K562 (cell line): Measurements from ENCODE around the gene GADD45B. TPM values are rescaled to one million over a fixed set of nuclear protein-coding genes. Genes with fewer than 3 reads are reported as not detected.

Source experiments
- CEBPB ChIP-seq: fragments of 450-650 bp; IDR thresholded peaks from 2 replicates; pipeline ENCODE4 v1.6.1; 2016; ENCODE audit warnings: missing genetic modification characterization, missing compliant biosample characterization
- ETS2 ChIP-seq: IDR thresholded peaks from 2 replicates; pipeline ENCODE4 v1.6.1; 2016; ENCODE audit warnings: borderline replicate concordance, missing genetic modification characterization, mild to moderate bottlenecking, moderate library complexity, missing compliant biosample characterization; ENCODE audit not compliant: poor library complexity, severe bottlenecking
- FIP1L1 ChIP-seq: fragments of 200-400 bp; formaldehyde crosslinking; IDR thresholded peaks from 2 replicates; pipeline ENCODE4 v1.6.1; 2018; ENCODE audit warnings: mild to moderate bottlenecking, low read depth, low read length; ENCODE audit not compliant: poor library complexity, severe bottlenecking
- HNRNPK ChIP-seq: fragments of 200-400 bp; formaldehyde crosslinking; IDR thresholded peaks from one replicate; pipeline ENCODE4 v1.6.1; 2018; ENCODE audit warnings: mild to moderate bottlenecking, low read depth, low read length; ENCODE audit not compliant: poor library complexity, severe bottlenecking
- HNRNPLL ChIP-seq: fragments of 200-400 bp; formaldehyde crosslinking; IDR thresholded peaks from 2 replicates; pipeline ENCODE4 v1.6.1; 2017; ENCODE audit warnings: low read length, low read depth, mild to moderate bottlenecking; ENCODE audit not compliant: poor library complexity, severe bottlenecking
- HOXB6 ChIP-seq: fragments of 250-450 bp; sonication (Bioruptor Pico); IDR thresholded peaks from 2 replicates; pipeline ENCODE4 v1.5.1; 2022; ENCODE audit warnings: mild to moderate bottlenecking, borderline replicate concordance
- KLF13 ChIP-seq: fragments of 450-650 bp; IDR thresholded peaks from 2 replicates; pipeline ENCODE4 v1.6.1; 2016; ENCODE audit warnings: missing genetic modification characterization, low read depth, mild to moderate bottlenecking, missing compliant biosample characterization, moderate library complexity, borderline replicate concordance
- POU5F1 ChIP-seq: fragments of 150-350 bp; IDR thresholded peaks from 2 replicates; pipeline ENCODE4 v1.6.1; 2014; ENCODE audit warnings: borderline replicate concordance, low read length, low read depth, mild to moderate bottlenecking; ENCODE audit not compliant: partially characterized antibody
- ZC3H4 ChIP-seq: sonication (generic); formaldehyde crosslinking; IDR thresholded peaks from 2 replicates; pipeline ENCODE4 v1.9.0; 2021; ENCODE audit warnings: missing genetic modification reagents, borderline replicate concordance
- ZNF239 ChIP-seq: fragments of 250-450 bp; sonication (Bioruptor Pico); IDR thresholded peaks from 2 replicates; pipeline ENCODE4 v1.4.0; 2020; ENCODE audit warnings: mild to moderate bottlenecking
- ZNF449 ChIP-seq: fragments of 250-450 bp; sonication (Bioruptor Pico); IDR thresholded peaks from 2 replicates; pipeline ENCODE4 v1.8.0; 2022; ENCODE audit warnings: moderate library complexity, mild to moderate bottlenecking, inconsistent platforms
- ZNF707 ChIP-seq: fragments of 250-450 bp; sonication (Bioruptor Pico); conservative IDR thresholded peaks from 2 replicates; pipeline ENCODE4 v1.8.0; 2022; ENCODE audit warnings: inconsistent platforms, mild to moderate bottlenecking, moderate library complexity
- polyA plus RNA-seq, 8 experiments: library from polyadenylated mRNA; depleted of rRNA in 4 of 8; stranded (reverse) in 5 of 8; unstranded in 3 of 8; fragments of >200 nt; fragmentation: Nextera tagmentation in 2 of 8; fragmentation: Illumina TruSeq in 1 of 8; extraction: Ambion mirVana in 2 of 8; extraction: Trizol in 1 of 8; gene quantifications; 2 replicates each; pipeline versions ENCODE4 v1.2.1 to v1.2.3, GENCODE V29; 2011 to 2014; ENCODE audit warnings: inconsistent platforms in 1 of 8, missing spikeins in 1 of 8
- total RNA-seq, 7 experiments: library from RNA; depleted of rRNA in 6 of 7; stranded (reverse); fragments of >200 nt in 6 of 7; fragmentation: Illumina TruSeq in 2 of 7; extraction: Trizol in 2 of 7; gene quantifications; 2 replicates each; pipeline versions ENCODE4 v1.2.1 to v1.2.3, GENCODE V29; 2011 to 2021; ENCODE audit warnings: low replicate concordance in 1 of 7
- TF ChIP-seq, protein P1 (sequence below): fragments of 250-450 bp; sonication (Bioruptor Pico); IDR thresholded peaks from 2 replicates; pipeline ENCODE4 v1.4.0; 2020; ENCODE audit warnings: mild to moderate bottlenecking, moderate library complexity
- TF ChIP-seq, protein P2 (sequence below): sonication (generic); formaldehyde crosslinking; IDR thresholded peaks from 2 replicates; pipeline ENCODE4 v1.8.0; 2023; ENCODE audit warnings: mild to moderate bottlenecking, missing genetic modification reagents

The GADD45B gene
- total and polyA plus RNA-seq, 9 of the 15 experiments (the other 6 are each of a cell fraction or from before 2014, with no cell fraction given), result 0.06 to 4.1 (median 2.1) TPM

DNA sequence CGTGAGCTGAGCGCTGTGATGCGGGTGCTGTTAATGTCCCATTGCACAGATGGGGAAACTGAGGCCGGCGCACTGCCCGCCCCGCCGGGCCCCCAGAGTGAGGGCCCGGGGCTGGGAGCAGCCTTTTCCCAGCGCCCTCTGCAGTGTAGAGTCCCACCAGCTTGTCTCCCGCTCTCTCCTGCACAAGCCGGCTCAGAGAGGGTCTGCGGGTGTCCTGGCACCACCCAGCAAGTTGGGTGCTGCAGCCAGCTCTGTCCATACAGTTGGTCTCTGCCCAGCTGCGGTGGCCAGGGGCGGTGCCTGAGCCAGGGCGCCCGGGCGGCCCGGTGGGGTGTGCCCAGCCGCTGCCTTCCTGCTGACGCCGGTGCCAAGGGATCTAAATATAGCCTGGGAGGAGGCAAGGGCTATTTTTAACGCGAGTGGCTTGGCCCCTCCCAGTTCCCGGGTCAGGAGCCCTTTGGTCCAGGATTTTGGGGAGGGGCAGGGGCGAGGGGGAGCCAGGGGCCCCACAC lies 19.3 kb downstream of the GADD45B start (continued):
- no peak for TF ChIP-seq POU5F1
- TF ChIP-seq ETS2 (tag), result no peak
- TF ChIP-seq HNRNPK, result no peak
- TF ChIP-seq ZNF239 (CRISPR knock-in tag), result no peak
- no peak for TF ChIP-seq HOXB6
- TF ChIP-seq ZNF707 (CRISPR knock-in tag), result no peak
- TF ChIP-seq, protein P1, sequence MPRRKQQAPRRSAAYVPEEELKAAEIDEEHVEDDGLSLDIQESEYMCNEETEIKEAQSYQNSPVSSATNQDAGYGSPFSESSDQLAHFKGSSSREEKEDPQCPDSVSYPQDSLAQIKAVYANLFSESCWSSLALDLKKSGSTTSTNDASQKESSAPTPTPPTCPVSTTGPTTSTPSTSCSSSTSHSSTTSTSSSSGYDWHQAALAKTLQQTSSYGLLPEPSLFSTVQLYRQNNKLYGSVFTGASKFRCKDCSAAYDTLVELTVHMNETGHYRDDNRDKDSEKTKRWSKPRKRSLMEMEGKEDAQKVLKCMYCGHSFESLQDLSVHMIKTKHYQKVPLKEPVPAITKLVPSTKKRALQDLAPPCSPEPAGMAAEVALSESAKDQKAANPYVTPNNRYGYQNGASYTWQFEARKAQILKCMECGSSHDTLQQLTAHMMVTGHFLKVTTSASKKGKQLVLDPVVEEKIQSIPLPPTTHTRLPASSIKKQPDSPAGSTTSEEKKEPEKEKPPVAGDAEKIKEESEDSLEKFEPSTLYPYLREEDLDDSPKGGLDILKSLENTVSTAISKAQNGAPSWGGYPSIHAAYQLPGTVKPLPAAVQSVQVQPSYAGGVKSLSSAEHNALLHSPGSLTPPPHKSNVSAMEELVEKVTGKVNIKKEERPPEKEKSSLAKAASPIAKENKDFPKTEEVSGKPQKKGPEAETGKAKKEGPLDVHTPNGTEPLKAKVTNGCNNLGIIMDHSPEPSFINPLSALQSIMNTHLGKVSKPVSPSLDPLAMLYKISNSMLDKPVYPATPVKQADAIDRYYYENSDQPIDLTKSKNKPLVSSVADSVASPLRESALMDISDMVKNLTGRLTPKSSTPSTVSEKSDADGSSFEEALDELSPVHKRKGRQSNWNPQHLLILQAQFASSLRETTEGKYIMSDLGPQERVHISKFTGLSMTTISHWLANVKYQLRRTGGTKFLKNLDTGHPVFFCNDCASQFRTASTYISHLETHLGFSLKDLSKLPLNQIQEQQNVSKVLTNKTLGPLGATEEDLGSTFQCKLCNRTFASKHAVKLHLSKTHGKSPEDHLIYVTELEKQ (CRISPR knock-in tag), result no peak
- TF ChIP-seq, protein P2, sequence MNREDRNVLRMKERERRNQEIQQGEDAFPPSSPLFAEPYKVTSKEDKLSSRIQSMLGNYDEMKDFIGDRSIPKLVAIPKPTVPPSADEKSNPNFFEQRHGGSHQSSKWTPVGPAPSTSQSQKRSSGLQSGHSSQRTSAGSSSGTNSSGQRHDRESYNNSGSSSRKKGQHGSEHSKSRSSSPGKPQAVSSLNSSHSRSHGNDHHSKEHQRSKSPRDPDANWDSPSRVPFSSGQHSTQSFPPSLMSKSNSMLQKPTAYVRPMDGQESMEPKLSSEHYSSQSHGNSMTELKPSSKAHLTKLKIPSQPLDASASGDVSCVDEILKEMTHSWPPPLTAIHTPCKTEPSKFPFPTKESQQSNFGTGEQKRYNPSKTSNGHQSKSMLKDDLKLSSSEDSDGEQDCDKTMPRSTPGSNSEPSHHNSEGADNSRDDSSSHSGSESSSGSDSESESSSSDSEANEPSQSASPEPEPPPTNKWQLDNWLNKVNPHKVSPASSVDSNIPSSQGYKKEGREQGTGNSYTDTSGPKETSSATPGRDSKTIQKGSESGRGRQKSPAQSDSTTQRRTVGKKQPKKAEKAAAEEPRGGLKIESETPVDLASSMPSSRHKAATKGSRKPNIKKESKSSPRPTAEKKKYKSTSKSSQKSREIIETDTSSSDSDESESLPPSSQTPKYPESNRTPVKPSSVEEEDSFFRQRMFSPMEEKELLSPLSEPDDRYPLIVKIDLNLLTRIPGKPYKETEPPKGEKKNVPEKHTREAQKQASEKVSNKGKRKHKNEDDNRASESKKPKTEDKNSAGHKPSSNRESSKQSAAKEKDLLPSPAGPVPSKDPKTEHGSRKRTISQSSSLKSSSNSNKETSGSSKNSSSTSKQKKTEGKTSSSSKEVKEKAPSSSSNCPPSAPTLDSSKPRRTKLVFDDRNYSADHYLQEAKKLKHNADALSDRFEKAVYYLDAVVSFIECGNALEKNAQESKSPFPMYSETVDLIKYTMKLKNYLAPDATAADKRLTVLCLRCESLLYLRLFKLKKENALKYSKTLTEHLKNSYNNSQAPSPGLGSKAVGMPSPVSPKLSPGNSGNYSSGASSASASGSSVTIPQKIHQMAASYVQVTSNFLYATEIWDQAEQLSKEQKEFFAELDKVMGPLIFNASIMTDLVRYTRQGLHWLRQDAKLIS (CRISPR knock-in tag), result no peak
- peak; percentile 3 for TF ChIP-seq HNRNPLL
- TF ChIP-seq ZNF449 (CRISPR knock-in tag), result no peak
- no peak for TF ChIP-seq KLF13 (tag)
- TF ChIP-seq FIP1L1, result no peak
- TF ChIP-seq CEBPB (tag), result no peak
- TF ChIP-seq ZC3H4 (CRISPR knock-in tag), result no peak
